Muscle layer of colon (tissue), 2 donors: ENCODE results near the gene SPTBN5.

Source experiments
- H3K27ac ChIP-seq: one replicate; pipeline ENCODE4 v1.7.0; 2013; ENCODE audit warnings: low read depth, mild to moderate bottlenecking, low read length, moderate library complexity
- H3K27me3 ChIP-seq, 2 donors: one replicate each; pipeline ENCODE4 v1.7.0; 2013; ENCODE audit warnings: low read length in 2 of 2, mild to moderate bottlenecking in 2 of 2; ENCODE audit not compliant: insufficient read depth in 2 of 2, control insufficient read depth in 1 of 2
- H3K36me3 ChIP-seq: one replicate; pipeline ENCODE4 v1.7.0; 2013; ENCODE audit warnings: mild to moderate bottlenecking, low read length; ENCODE audit not compliant: insufficient read depth
- H3K4me1 ChIP-seq: one replicate; pipeline ENCODE4 v1.7.0; 2013; ENCODE audit warnings: mild to moderate bottlenecking, low read length; ENCODE audit not compliant: insufficient read depth
- H3K4me3 ChIP-seq, 2 donors: one replicate each; pipeline ENCODE4 v1.7.0; 2013; ENCODE audit warnings: low read length in 2 of 2, low read depth in 1 of 2, mild to moderate bottlenecking in 1 of 2, moderate library complexity in 1 of 2
- H3K9ac ChIP-seq: one replicate; pipeline ENCODE4 v1.7.0; 2013; ENCODE audit warnings: low read length
- H3K9me3 ChIP-seq: one replicate; pipeline ENCODE4 v1.7.0; 2013; ENCODE audit warnings: mild to moderate bottlenecking, low read length
- donor health status: abdominal sarcoma.
- donor health status: Adenocarcinoma of cecum.

The SPTBN5 gene

GRCh38 chr15:41801850-41802455 lies 91.9 kb downstream of the SPTBN5 start:
- no peaks in the 10 kb centered on the region for H3K9me3 ChIP-seq
- H3K9ac ChIP-seq, result no peak overlapping the region
- H3K27ac ChIP-seq, result no peak overlapping the region
- H3K36me3 ChIP-seq, result peaks cover 9% of the 10 kb centered on the region
- no peak overlapping the region for H3K4me3 ChIP-seq
- H3K27me3 ChIP-seq, result no peaks in the 10 kb centered on the region
- H3K4me1 ChIP-seq, result peaks cover 29% of the 10 kb centered on the region

DNA sequence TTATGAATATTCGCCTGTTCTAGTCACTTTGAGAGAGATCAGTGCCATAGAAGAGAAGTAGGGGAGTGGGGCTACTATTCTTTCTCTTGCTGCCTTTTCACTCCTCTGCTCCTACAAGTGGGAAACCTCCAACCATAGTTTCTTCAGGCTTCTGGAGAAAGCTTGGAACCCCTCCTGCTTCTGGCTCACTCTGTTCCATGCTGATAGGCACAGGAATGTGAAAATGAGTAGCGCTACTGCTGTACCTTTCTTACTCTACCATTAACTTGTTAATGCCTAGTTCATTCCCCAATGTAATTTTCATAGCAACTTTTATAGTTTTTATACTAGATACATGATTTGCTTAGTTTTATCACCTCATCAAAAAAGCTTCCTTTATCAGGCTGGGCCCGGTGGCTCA lies 92.7 kb downstream of the SPTBN5 start:
- no peak overlapping the region for H3K9ac ChIP-seq
- H3K27ac ChIP-seq, result no peak overlapping the region
- peaks cover 9% of the 10 kb centered on the region for H3K36me3 ChIP-seq
- no peak overlapping the region for H3K4me3 ChIP-seq
- H3K27me3 ChIP-seq, result no peaks in the 10 kb centered on the region
- H3K9me3 ChIP-seq, result no peaks in the 10 kb centered on the region
- H3K4me1 ChIP-seq, result peaks cover 34% of the 10 kb centered on the region

DNA sequence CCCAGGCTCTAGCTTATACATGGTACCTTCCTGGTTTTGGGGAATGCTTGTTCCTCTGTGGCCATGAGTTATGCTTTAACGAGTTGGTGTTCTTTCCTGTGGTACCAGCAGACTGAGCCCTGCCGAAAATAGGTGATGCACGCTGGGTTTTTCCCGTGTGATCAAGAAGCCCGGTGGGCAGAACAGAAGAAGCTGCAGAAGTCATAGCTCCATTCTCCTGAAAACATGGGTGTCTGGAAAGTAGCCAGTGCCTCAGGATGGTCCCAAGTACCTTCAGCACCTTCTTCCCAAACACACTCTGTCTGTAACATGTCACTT lies 94.4 kb downstream of the SPTBN5 start:
- Histone ChIP-seq H3K9ac (no peak overlapping the region), H3K27me3 (no peaks in the 10 kb centered on the region), H3K9me3 (no peaks in the 10 kb centered on the region), H3K4me3 (no peak overlapping the region), H3K36me3 (no peaks in the 10 kb centered on the region), H3K4me1 (peaks cover 22% of the 10 kb centered on the region), H3K27ac (no peak overlapping the region)

- Histone ChIP-seq H3K9me3 (no peaks in the 10 kb centered on the region), H3K27ac (no peak overlapping the region), H3K4me3 (no peak overlapping the region), H3K9ac (no peak overlapping the region), H3K4me1 (peaks cover 17% of the 10 kb centered on the region), H3K36me3 (no peaks in the 10 kb centered on the region), H3K27me3 (no peaks in the 10 kb centered on the region)
Measured at GRCh38 chr15:41798607-41799487, 95.0 kb downstream of the SPTBN5 start.
